AG04449 (cell line): Measurements from ENCODE around the gene MIGA2.

Source experiments
- CTCF ChIA-PET: fragments of 350-600 bp; formaldehyde crosslinking; extraction: SDS; loops from one replicate; lab custom pipeline; 2021; ENCODE audit warnings: antibody characterized with exemption; lab: Yijun Ruan, JAX
- POLR2A ChIA-PET: fragments of 400-600, 350-600 bp; formaldehyde crosslinking; extraction: SDS; loops from one replicate; lab custom pipeline; 2020; ENCODE audit warnings: antibody characterized with exemption, inconsistent platforms; lab: Yijun Ruan, JAX
- DNase-seq: peaks from one replicate; pipeline ENCODE4 v3.0.0-alpha.2; 2010; ENCODE audit warnings: low read depth, low spot score
- H3K4me3 ChIP-seq: 2 replicates; pipeline ENCODE4 v1.5.1; 2011; ENCODE audit warnings: low read depth, mild to moderate bottlenecking, control low read depth, low read length
- TF ChIP-seq, protein P1 (sequence below): IDR thresholded peaks from one replicate; pipeline ENCODE4 v1.5.1; 2011; ENCODE audit warnings: mild to moderate bottlenecking, moderate library complexity, low read length, control low read depth, inconsistent platforms; ENCODE audit not compliant: insufficient read depth; ENCODE audit errors: missing control alignments

MIGA2 gene

DNA sequence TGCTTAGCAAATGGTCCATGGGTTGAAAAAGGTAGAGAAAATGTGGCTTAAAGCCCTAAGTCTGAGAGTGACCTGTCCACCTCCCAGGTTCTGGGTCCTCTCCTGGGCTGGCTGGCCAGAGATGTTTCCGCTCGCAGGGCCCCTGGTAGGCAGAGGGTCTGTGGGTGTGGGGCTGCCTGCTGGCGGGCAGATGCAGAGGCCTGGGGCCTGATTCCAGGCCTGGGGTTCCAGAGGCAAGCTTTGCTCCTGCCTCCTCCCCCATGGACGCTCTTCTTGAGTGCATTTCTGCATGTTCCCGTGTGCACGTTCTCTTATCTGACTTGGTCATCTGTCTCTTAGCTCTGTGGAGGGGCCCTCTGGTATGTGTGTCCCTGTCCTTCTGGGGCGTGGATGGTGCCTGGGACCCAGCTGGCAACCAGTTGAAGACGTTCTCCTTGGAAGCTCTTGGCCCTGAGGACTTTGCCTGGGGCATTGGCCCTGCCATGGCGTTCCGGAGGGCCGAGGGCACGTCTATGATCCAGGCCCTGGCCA lies 3.8 kb downstream of the MIGA2 start:
- H3K4me3 ChIP-seq, result no peak overlapping the region
- ChIA-PET CTCF (no interaction called here), POLR2A (no interaction called here)
- TF ChIP-seq, protein P1, sequence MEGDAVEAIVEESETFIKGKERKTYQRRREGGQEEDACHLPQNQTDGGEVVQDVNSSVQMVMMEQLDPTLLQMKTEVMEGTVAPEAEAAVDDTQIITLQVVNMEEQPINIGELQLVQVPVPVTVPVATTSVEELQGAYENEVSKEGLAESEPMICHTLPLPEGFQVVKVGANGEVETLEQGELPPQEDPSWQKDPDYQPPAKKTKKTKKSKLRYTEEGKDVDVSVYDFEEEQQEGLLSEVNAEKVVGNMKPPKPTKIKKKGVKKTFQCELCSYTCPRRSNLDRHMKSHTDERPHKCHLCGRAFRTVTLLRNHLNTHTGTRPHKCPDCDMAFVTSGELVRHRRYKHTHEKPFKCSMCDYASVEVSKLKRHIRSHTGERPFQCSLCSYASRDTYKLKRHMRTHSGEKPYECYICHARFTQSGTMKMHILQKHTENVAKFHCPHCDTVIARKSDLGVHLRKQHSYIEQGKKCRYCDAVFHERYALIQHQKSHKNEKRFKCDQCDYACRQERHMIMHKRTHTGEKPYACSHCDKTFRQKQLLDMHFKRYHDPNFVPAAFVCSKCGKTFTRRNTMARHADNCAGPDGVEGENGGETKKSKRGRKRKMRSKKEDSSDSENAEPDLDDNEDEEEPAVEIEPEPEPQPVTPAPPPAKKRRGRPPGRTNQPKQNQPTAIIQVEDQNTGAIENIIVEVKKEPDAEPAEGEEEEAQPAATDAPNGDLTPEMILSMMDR, result no peak
- DNase-seq, result no peak

DNA sequence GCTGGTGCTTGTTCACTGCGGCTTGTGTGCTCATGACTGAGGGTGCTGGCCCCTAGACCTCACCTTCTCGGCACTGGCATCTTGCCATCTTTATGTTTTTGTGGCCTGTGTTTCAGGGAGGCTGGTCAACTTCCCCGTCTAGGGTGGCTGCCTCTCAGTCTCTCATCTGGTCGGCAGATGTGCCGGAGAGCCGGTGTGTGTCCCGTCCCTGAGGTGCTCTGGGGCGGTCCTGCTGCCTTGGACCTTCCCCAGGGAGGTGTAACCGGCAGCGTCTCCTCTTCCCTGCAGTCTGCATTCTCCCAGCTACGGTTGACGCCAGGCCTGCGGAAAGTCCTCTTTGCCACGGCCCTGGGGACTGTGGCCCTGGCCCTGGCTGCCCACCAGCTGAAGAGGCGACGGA lies 5.6 kb downstream of the MIGA2 start:
- ChIA-PET POLR2A (no interaction called here), CTCF (no interaction called here)
- DNase-seq, result no peak
- H3K4me3 ChIP-seq, result no peak overlapping the region
- TF ChIP-seq, protein P1, result no peak

DNA sequence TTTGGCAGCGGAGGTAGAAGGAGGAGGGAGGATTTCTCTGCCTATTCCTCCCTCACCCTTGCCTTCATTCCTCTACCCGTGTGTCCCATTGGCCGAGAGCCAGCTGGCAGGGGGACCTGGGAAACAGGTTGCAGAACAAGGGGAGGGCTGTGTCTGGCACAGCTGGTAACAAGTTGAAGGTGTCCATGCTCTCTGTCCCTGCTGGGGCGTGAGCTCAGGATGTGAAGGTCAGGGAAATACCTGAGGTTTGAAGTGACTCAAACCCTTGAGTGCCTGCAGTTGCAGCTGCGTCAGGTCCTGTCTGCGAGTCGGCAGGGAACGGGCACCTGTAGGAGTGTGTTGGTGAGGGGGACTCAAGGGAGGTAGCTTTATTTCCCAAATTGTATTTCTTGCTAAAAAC lies 16.2 kb downstream of the MIGA2 start:
- CTCF ChIA-PET, result no interaction called here

DNA sequence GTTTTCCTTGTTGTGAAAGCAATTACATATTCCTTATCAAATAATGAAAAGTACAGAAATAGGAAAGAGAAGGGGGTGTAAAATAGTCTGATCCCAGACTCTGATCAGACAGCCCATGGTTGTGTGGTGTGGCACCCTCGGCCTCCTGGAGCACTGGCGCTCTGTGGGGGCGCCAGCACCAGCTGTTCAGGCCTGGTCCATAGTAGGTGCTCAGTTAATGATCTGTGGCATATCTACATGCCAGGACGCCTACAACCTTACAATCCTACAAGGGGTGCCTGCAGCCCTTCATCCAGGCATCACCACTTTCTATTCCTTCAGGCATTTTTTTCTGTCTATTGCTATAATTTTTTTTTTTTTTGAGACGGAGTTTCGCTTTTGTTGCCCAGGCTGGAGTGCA lies 16.6 kb downstream of the MIGA2 start:
- ChIA-PET POLR2A (interaction anchor here (1.0 kb wide), 1 partner anchor 104 kb away, joined by 5 read pairs; no protein-coding TSS in a partner anchor), CTCF (no interaction called here)
- no peak overlapping the region for H3K4me3 ChIP-seq
- TF ChIP-seq, protein P1, result no peak
- no peak for DNase-seq

More for the DNA sequence above, 16.2 kb downstream of the MIGA2 start:
- POLR2A ChIA-PET, result interaction anchor here (1.0 kb wide), 1 partner anchor 104 kb away, joined by 5 read pairs; no protein-coding TSS in a partner anchor
- no peak for DNase-seq
- no peak overlapping the region for H3K4me3 ChIP-seq
- TF ChIP-seq, protein P1, result no peak

DNA sequence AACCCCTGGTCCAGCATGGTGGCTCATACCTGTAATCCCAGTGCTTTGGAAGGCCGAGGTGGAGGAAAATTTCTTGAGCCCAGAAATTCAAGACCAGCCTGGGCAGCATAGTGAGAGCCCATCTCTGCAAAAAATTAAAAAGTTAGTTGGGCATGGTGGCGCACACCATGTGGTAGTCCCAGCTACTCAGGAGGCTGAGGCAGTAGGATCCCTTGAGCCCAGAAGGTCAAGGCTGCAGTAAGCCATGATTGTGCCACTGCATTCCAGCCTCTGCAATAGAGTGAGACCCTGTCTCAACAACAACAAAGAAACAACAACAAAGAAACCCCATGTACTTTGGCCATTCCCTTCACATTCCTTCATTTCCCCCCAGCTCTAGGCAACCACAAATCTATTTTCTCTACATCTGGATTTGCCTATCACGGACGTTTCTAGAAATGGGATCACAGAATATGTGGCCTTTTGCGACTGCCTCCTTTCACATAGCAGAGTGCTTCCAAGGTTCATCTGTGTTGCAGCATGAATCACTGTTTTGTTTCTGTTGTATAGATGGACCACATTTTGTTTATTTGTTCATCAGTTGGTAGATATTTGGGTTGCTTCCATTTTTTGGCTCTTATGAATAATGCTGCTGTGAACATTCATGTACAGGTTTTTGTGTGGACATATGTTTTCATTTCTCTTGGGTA lies 17.9 kb downstream of the MIGA2 start:
- ChIA-PET CTCF (interaction anchor here (1.2 kb wide), 1 partner anchor 26 kb away, joined by 3 read pairs; the partner anchor contains the start of gene SH3GLB2), POLR2A (no interaction called here)
- no peak for DNase-seq
- no peak overlapping the region for H3K4me3 ChIP-seq
- TF ChIP-seq, protein P1, result no peak

DNA sequence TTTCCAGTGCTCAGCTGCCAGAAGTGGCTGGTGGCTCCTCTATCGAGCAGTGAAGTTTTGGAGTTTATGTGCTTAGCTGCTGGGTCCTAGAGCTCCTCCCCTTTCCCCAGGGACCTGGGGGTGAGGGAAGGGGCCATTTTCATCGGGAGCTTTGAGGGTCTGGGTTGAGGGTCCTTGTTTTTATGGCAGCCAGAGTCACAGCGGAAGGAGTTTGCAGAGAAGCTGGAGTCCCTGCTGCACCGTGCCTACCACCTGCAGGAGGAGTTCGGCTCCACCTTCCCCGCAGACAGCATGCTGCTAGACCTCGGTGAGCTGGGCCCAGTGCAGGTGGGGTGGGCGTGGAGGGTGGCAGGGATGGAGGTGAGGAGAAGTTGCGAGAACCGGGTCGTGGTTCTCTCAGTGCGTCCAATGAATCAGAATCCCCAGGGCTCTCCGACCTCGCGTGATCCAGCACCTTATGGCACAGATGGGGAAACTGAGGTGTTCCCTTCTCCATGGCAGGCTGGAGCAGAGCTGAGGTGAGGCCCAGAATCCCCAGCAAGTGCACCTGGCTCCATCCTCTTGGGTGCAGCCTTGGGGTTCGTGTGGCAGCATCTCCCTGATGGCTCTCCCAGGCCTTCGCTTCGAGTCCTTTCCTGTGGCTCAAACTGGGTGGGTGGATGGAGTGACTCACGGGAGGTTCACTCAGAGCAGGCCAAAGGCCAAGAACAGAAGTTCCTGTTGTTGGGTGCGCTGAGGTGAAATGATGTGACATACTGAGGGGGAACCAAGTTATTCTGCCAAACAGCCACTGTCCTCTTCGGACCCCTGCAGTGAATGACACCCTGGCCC lies 22.8 kb downstream of the MIGA2 start:
- no peak for DNase-seq
- POLR2A ChIA-PET, result no interaction called here
- TF ChIP-seq, protein P1, result no peak
- CTCF ChIA-PET, result no interaction called here
- no peak overlapping the region for H3K4me3 ChIP-seq
